B cell (primary cell): Measurements from ENCODE around the gene ACTR2. TPM values are rescaled to one million over a fixed set of nuclear protein-coding genes. Genes with fewer than 3 reads are reported as not detected.

Source experiments
- ATAC-seq: fragments of 200-7000 bp; cut with Tn5 transposase; one replicate; pipeline ENCODE4 v1.10.0; 2021; ENCODE audit warnings: low read depth, mild to moderate bottlenecking, moderate number of reproducible peaks, moderate library complexity
- CTCF ChIA-PET: fragments of 350-600 bp; sonication (Branson Sonifier 250); formaldehyde crosslinking; loops from one replicate; lab custom pipeline; 2021; ENCODE audit warnings: antibody characterized with exemption, inconsistent platforms; lab: Charles Lee
- POLR2A ChIA-PET: fragments of 350-600 bp; sonication (Branson Sonifier 250); formaldehyde crosslinking; loops from one replicate; lab custom pipeline; 2021; ENCODE audit warnings: antibody characterized with exemption; lab: Charles Lee
- DNase-seq: peaks from one replicate; pipeline ENCODE4 v3.0.0; 2013
- H2AFZ ChIP-seq: 2 replicates; pipeline ENCODE4 v1.6.1; 2012; ENCODE audit warnings: mild to moderate bottlenecking, low read depth, low read length; ENCODE audit not compliant: insufficient read depth, poor library complexity, severe bottlenecking
- H3K27ac ChIP-seq, 2 donors: 1 replicate in 1 of 2; 2 replicates in 1 of 2; pipeline ENCODE4 v1.5.1; 2012 to 2013; ENCODE audit warnings: low read length in 2 of 2, mild to moderate bottlenecking in 2 of 2, moderate library complexity in 1 of 2
- H3K27me3 ChIP-seq, 4 experiments: fragments of 200-600 bp in 1 of 4; sonication (generic) in 1 of 4; replicated peaks in 1 of 4; 1 replicate in 2 of 4; 2 replicates in 2 of 4; pipeline versions ENCODE4 v1.6.1 to v1.7.0; 2013 to 2016; ENCODE audit warnings: low read length in 3 of 4, mild to moderate bottlenecking in 2 of 4, mixed read lengths in 1 of 4, moderate library complexity in 1 of 4; ENCODE audit not compliant: insufficient read depth in 4 of 4, control insufficient read depth in 3 of 4; ENCODE audit errors: control extremely low read depth in 1 of 4
- H3K36me3 ChIP-seq, 2 experiments: replicated peaks in 1 of 2; 1 replicate in 1 of 2; 2 replicates in 1 of 2; pipeline versions ENCODE4 v1.6.1 to v1.7.1; 2013; ENCODE audit warnings: low read length in 1 of 2; ENCODE audit not compliant: insufficient read depth in 2 of 2, control insufficient read depth in 1 of 2; ENCODE audit errors: control extremely low read depth in 1 of 2, extremely low read depth in 1 of 2
- H3K4me1 ChIP-seq, 2 donors: fragments of 200-600 bp in 1 of 2; sonication (generic) in 1 of 2; 1 replicate in 1 of 2; 2 replicates in 1 of 2; pipeline versions ENCODE4 v1.5.1 to v1.6.1; 2013 to 2017; ENCODE audit warnings: low read length in 2 of 2; ENCODE audit not compliant: control insufficient read depth in 2 of 2, insufficient read depth in 2 of 2
- H3K4me2 ChIP-seq: replicated peaks from 2 replicates; pipeline ENCODE3; 2012; ENCODE audit warnings: mild to moderate bottlenecking, low read depth, low read length; ENCODE audit not compliant: poor library complexity, severe bottlenecking
- H3K4me3 ChIP-seq, 5 experiments: fragments of 200-600 bp in 1 of 5; sonication (generic) in 1 of 5; 1 replicate in 3 of 5; 2 replicates in 2 of 5; pipeline versions ENCODE4 v1.5.1 to v1.7.0; 2011 to 2016; ENCODE audit warnings: low read length in 4 of 5, mild to moderate bottlenecking in 4 of 5, low read depth in 2 of 5, control low read depth in 1 of 5, moderate library complexity in 1 of 5; ENCODE audit not compliant: insufficient read depth in 1 of 5; ENCODE audit errors: control extremely low read depth in 1 of 5, extremely low read depth in 1 of 5
- H3K79me2 ChIP-seq: fragments of 200-600 bp; sonication (generic); one replicate; pipeline ENCODE4 v1.6.0; 2016; ENCODE audit warnings: low read length; ENCODE audit not compliant: control insufficient read depth, insufficient read depth
- H3K9ac ChIP-seq: fragments of 200-600 bp; sonication (generic); 2 replicates; pipeline ENCODE4 v1.6.1; 2017; ENCODE audit warnings: mild to moderate bottlenecking, low read length, moderate library complexity
- H3K9me3 ChIP-seq, 3 donors: one replicate each; pipeline versions ENCODE4 v1.6.1 to v1.7.1; 2013; ENCODE audit warnings: low read length in 2 of 3; ENCODE audit not compliant: control insufficient read depth in 2 of 3, insufficient read depth in 1 of 3; ENCODE audit errors: control extremely low read depth in 1 of 3
- H4K20me1 ChIP-seq: 2 replicates; pipeline ENCODE4 v1.6.0; 2012; ENCODE audit warnings: mild to moderate bottlenecking, low read length; ENCODE audit not compliant: insufficient read depth, control insufficient read depth, poor library complexity, severe bottlenecking
- H3K27ac Mint-ChIP-seq: one replicate; pipeline ENCODE4 v1.8.0; 2021; ENCODE audit warnings: mixed read lengths
- H3K27me3 Mint-ChIP-seq: one replicate; pipeline ENCODE4 v1.8.0; 2021; ENCODE audit warnings: mixed read lengths
- H3K4me1 Mint-ChIP-seq: one replicate; pipeline ENCODE4 v1.8.0; 2021; ENCODE audit warnings: mixed read lengths
- H3K4me3 Mint-ChIP-seq: one replicate; pipeline ENCODE4 v1.8.0; 2021; ENCODE audit warnings: mixed read lengths
- H3K9me3 Mint-ChIP-seq: one replicate; pipeline ENCODE4 v1.8.0; 2022; ENCODE audit warnings: mixed read lengths; ENCODE audit not compliant: insufficient read depth
- EZH2 ChIP-seq: IDR thresholded peaks from 2 replicates; pipeline ENCODE4 v1.6.1; 2012; ENCODE audit warnings: borderline replicate concordance, low read depth, mild to moderate bottlenecking, moderate library complexity, low read length; ENCODE audit not compliant: insufficient read depth, poor library complexity, severe bottlenecking
- WGBS: methylation state at CpG from one replicate; pipeline ENCODE4 v1.1.5; 2013; ENCODE audit warnings: missing lambda C conversion rate; ENCODE audit not compliant: insufficient coverage; 5-methylcytosine and 5-hydroxymethylcytosine counted together
- intact Hi-C: fragments of 100-400 bp; cut with micrococcal nuclease; formaldehyde crosslinking; loops from one replicate; pipeline ENCODE4 v1.10.0; 2022
- polyA plus RNA-seq: library from polyadenylated mRNA; depleted of rRNA; stranded (reverse); fragments of >200 nt; gene quantifications from 2 replicates; pipeline ENCODE4 v1.2.3, GENCODE V29; 2012
- total RNA-seq, 2 donors: library from RNA; stranded (reverse); fragments of 120-200 nt in 1 of 2; gene quantifications; 1 replicate in 1 of 2; 2 replicates in 1 of 2; pipeline versions ENCODE4 v1.2.3 to v1.2.4, GENCODE V29; 2013 to 2022
- TF ChIP-seq, protein P1 (sequence below): fragments of 200-600 bp; IDR thresholded peaks from one replicate; pipeline ENCODE4 v1.8.0; 2022; ENCODE audit warnings: antibody characterized with exemption, mild to moderate bottlenecking

ACTR2 gene
- total and polyA plus RNA-seq, 2 donors (not counting 1 experiment from before 2014, with no cell fraction given): 41.8 to 284 TPM

DNA sequence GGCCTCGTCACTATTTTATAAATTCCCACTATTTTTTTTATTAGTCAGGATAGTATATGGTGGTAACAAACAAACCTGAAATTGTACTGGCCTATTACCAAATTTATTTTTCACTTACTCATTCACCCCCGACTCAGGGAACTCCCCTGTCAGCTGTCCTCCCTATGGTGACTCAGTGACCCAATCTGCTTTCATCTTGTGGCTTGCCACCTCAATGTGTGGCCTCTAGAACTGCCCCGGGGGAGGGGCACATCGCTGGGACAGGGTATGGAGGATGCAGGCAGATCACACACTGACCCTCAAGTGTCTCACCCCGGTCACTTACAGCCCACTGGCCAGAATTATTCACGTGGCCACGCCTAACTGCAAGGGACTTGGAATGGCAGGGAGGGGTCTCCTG is 71.6 kb downstream of the ACTR2 start:
- Histone ChIP-seq H3K4me2 (no peak overlapping the region), H2AFZ (no peak overlapping the region), H3K79me2 (no peaks in the 10 kb centered on the region), H3K4me1 (peaks cover 24 to 27% of the 10 kb centered on the region in 2 donors), H3K27me3 (peaks cover 0 to 8% (median 0%) of the 10 kb centered on the region in 4 experiments), H3K4me3 (no peak overlapping the region), H3K27ac (no peak overlapping the region), H3K9me3 (peaks cover 0 to 2% (median 0%) of the 10 kb centered on the region in 3 donors), H3K9ac (no peak overlapping the region), H4K20me1 (no peaks in the 10 kb centered on the region), H3K36me3 (no peaks in the 10 kb centered on the region)
- peaks cover 17% of the 10 kb centered on the region for H3K27me3 Mint-ChIP-seq
- H3K27ac Mint-ChIP-seq: no peak overlapping the region
- WGBS: 87% methylated on average over 5 of the region's 7 CpGs
- POLR2A ChIA-PET: interaction anchor here (0.7 kb wide), 1 partner anchor 127 kb away, joined by 3 read pairs; no protein-coding TSS in a partner anchor
- DNase-seq (no peak), ATAC-seq (no peak)
- H3K4me3 Mint-ChIP-seq: no peak overlapping the region
- TF ChIP-seq EZH2: no peak
- TF ChIP-seq, protein P1, sequence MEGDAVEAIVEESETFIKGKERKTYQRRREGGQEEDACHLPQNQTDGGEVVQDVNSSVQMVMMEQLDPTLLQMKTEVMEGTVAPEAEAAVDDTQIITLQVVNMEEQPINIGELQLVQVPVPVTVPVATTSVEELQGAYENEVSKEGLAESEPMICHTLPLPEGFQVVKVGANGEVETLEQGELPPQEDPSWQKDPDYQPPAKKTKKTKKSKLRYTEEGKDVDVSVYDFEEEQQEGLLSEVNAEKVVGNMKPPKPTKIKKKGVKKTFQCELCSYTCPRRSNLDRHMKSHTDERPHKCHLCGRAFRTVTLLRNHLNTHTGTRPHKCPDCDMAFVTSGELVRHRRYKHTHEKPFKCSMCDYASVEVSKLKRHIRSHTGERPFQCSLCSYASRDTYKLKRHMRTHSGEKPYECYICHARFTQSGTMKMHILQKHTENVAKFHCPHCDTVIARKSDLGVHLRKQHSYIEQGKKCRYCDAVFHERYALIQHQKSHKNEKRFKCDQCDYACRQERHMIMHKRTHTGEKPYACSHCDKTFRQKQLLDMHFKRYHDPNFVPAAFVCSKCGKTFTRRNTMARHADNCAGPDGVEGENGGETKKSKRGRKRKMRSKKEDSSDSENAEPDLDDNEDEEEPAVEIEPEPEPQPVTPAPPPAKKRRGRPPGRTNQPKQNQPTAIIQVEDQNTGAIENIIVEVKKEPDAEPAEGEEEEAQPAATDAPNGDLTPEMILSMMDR: no peak
- CTCF ChIA-PET: no interaction called here
- peaks cover 23% of the 10 kb centered on the region for H3K4me1 Mint-ChIP-seq
- no peaks in the 10 kb centered on the region for H3K9me3 Mint-ChIP-seq
- intact Hi-C loops: no loop called here

DNA sequence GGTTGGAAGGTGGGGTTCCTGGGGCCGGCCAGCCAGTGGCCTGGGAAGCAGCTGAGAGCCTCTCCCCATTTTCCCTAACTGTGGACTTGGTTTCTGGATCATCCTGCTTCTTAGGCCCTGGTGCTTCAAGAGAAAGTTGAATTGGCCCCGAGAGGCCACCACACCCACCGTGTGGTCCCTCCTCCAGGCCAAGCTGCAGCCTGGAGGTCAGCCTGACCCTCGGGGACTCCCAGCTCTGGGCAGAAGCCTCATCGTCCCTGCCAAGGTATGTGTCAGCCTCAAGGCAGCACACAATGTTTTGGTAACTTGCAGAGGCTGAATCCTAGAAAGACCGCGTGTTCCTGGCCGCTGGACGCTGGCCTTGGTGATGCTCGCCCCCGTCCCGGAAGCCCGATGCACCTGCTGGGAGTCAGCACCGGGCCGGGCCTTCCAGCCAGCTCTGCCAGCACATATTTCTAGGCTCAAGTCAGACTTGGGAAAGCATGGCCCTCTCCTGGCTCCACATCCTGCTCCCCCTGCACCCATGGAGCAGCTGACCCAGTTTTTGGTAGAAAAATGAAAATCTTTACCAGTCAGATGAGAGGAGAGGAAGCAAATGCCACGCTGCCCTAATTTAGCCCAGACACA is 72.6 kb downstream of the ACTR2 start:
- peak overlapping the region; percentile 56 for H3K4me2 ChIP-seq
- peaks cover 24 to 27% of the 10 kb centered on the region in 2 donors for H3K4me1 ChIP-seq
- CTCF ChIA-PET: interaction anchor here (0.5 kb wide), 1 partner anchor 71 kb away, joined by 3 read pairs; no protein-coding TSS in a partner anchor
- Mint-ChIP-seq H3K4me1 (peaks cover 23% of the 10 kb centered on the region), H3K9me3 (no peaks in the 10 kb centered on the region), H3K4me3 (peak overlapping the region; percentile 19), H3K27me3 (peaks cover 12% of the 10 kb centered on the region), H3K27ac (no peak overlapping the region)
- H3K9ac ChIP-seq: peak overlapping the region; percentile 38
- intact Hi-C loops: no loop called here
- no peak overlapping the region for H3K4me3 ChIP-seq
- no peak for ATAC-seq
- no peak overlapping the region for H3K27ac ChIP-seq
- H3K36me3 ChIP-seq: no peaks in the 10 kb centered on the region
- H3K9me3 ChIP-seq: peaks cover 0 to 2% (median 0%) of the 10 kb centered on the region in 3 donors
- no peaks in the 10 kb centered on the region for H3K79me2 ChIP-seq
- H4K20me1 ChIP-seq: no peaks in the 10 kb centered on the region
- no peak for DNase-seq
- 75% methylated on average over 15 of the region's 16 CpGs for WGBS
- no peak for TF ChIP-seq EZH2
- TF ChIP-seq, protein P1: no peak
- peak overlapping the region; percentile 31 for H2AFZ ChIP-seq
- POLR2A ChIA-PET: no interaction called here
- peaks cover 0 to 8% (median 0%) of the 10 kb centered on the region in 4 experiments for H3K27me3 ChIP-seq
